ENCODE measurements around the gene DUSP18.
"Not testable (repeated sequence)": the region's sequence is repeated elsewhere in the genome, so short reads cannot be mapped to it uniquely, and the experiment has no call there.

The DUSP18 gene

DNA sequence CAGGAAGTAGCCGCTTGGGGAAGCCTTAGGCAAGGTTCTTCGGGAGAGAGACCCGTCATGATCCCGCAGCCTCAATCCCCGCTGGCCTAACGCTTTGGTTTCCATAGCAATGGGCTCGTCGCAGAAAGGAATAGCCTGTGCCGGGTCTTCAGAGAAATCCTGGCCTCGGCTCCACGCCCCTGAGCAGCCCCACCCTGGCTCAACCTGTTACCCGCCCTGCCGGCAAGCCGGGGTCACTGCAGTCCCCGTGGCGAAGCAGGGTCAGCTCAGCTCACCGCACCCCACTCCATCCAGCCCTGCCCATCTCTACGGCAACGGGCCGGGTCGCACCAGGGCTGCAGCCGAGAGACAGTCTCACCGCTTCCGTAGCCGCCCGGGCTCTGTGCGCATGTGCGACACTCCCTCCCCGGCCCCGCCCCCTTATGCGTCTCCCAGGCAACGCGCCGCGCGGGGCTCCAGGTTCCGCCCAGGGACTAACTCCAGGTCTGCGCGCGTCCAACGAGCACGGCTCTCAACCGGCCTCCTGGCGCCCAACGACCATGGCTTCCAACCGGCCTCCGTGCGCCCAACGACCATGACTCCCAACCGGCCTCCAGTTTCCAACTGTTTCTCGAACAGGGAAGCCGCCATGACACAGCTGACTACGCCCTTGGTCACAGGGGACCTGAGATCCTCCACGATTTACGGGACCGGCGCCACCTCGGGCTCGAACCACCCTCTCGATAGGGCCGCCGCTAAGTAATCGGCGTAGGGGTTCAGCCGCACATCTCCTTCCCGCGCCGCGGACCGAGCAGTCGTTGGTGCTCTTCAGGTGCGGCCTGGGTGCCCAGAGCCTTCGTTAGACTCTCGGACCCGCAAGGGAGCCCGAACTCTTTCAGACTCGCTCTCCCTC lies at the start of gene DUSP18:
DUSP18 (minus strand) TSS at position 382 of the 892 bp plus-strand sequence. CDS start 3,872 bp downstream, outside the sequence.
- DNase-seq: peak; percentile 86 to 94 (median 92)

DNA sequence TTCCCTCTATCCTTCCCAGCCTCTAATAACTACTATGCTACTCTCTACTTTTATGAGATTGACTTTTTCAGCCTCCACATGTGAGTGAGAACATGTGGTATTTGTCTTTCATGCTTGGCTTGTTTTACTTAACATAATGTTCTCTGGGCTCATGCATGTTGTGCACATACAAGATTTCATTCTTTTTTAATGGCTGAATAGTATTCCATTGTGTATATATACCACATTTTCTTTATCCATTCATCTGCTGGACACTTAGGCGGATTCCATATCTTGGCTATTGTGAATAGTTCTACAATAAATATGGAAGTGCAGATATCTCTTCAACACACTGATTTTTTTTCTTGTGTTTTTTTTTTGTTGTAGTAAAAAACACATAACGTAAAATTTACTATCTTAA lies 46.4 kb upstream of the DUSP18 start:
- no peak for DNase-seq

DNA sequence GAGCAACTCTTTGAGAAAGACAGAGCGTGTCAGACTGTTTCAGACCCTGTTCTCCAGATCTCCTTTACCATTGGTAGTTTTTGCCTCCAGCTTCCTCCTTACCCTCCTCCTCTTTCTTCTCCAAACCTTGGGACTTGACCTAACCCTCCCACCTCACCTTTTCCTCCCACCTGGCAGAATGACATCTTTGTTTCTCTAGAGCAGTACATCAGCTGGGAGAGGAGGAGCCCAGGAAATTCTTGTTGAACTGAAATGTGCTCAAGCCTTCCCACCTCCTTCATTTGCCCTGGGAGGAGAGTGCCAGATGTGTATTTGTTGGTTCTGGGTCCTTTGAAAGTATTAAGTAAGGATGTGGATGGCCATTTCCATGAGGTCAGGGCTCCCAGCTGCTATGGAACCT lies 44.4 kb upstream of the DUSP18 start:
- DNase-seq: no peak

DNA sequence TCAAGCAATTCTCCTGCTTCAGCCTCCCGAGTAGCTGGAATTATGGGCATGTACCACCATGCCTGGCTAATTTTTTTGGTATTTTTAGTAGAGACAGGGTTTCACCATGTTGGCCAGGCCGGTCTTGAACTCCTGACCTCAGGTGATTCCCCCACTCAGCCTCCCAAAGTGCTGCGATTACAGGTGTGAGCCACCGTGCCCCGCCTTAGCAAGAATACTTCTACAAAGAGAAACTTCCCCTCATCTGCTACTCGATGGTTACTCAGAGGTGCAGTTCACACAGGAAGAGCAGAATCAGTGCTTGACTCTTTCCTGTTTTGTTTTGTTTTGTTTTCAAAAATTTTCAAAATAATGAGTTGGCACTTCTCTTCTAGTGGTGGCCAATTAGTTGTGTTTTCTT lies 42.3 kb upstream of the DUSP18 start:
- DNase-seq: not testable (repeated sequence)

DNA sequence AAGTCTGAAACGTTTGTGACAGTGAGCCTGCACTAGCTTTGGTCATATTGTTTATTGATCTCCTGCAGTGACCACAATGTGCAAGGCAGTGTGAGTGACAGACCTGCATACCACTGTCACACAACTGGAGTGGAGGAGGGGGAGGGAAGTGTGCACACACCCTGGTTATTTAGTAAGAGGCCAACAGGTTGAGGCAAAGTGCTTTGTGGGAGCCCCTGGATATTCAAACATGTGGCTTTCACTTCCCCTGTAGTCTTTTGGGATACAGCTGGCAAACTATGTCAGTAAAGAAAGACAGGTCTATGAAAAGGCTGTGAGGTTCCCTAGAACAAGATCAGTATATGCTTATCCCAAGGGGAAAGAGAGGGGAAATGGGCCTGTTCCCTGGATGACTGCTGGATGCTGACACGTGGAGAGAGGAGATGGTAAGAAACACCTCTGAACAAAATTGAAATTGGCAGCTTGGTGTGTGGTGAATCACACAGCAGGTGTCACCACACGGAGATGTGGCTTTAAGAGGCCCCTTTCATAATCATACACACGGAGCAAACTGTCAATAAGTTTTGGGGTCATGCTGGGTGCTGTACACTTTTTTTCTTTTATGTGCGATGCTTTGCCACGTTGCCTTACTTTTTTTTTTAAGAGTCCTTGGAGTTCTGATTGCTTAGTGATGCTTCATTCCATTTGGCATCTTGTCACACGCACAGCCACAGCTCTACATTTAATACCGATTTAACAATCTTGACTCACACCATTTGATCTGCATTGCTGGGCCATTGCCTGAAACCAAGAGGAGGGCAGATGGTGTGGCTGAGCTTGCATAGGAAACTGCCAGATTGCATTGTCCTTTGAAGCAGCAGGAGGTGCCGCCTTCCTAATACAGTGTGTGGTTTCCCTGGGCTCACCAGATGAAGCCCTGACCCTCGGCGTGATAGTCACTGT lies 38.3 kb upstream of the DUSP18 start:
- no peak for DNase-seq

DNA sequence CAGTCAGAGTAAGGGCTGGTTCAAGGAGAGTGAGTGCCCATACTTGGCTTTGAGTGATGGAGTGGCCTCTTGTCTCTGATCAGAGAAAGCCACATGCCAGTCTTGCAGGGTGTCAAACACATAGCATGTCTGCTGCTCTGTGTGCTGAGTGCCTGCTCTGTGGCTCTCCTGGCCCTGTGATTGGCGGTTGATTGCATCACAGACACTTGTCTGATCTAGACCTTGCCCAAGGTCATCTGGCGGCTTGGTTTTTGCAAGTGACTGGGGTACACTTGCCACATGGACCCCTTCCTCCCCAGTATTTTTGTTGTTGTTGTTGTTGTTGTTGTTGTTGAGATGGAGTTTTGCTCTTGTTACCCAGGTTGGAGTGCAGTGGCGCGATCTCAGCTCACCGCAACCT lies 37.3 kb upstream of the DUSP18 start:
- no peak for DNase-seq

DNA sequence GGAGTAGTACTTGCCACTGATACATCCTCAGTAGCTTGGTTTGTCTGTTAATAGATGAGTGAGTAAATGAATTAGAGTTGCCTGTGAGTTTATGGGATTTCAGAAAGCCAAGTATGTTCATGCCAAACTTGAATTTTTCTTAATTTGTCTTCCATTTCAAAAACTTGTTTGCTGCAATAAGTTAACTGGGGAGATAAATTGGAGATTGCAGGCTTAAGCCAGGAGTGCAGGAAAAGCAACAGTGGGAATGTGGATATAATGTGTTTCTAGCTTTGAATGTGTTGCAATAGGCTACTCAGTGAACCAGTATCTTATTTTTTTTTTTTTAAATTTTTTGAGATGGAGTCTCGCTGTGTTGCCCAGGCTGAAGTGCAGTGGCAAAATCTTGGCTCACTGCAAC lies 35.2 kb upstream of the DUSP18 start:
- DNase-seq: no peak

DNA sequence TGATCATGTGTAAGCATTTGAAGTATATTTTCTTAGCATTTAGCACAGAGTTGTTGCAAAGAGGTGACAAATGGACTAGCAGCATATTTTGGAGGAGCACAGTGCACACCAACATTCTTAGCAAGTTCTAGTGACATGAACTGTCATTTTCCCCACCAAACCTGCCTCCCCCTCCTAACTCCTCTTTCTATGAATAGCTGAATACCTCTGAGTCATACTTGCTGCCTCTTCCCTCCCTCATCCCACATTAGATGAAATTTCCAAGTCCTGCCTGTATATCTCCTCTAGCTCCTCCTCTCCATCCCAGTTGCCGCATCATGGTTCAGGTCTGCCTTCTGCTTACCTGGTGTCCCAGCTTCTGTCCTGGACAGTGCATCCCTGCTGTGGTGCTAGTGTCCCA lies 34.2 kb upstream of the DUSP18 start:
- no peak for DNase-seq

DNA sequence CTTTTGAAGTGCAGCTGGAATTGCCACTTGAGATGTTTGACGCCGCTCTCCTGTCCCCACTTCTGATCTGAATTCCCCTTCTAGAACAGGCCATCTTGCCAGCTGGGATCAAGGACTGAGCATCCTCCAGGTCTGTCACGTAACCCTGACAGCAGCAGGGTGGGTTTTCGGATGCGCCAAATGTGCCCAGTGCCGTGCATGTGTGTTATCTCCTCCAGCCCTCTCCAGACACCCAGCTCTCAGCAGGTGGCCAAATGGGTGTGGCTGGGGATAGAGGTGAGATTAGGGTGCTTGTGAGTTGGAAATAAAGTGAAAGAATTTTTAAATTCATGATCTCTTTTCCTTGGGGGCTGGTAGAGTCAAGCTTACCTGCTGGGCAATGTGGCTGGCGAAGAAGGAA lies 30.3 kb upstream of the DUSP18 start:
- no peak for DNase-seq

DNA sequence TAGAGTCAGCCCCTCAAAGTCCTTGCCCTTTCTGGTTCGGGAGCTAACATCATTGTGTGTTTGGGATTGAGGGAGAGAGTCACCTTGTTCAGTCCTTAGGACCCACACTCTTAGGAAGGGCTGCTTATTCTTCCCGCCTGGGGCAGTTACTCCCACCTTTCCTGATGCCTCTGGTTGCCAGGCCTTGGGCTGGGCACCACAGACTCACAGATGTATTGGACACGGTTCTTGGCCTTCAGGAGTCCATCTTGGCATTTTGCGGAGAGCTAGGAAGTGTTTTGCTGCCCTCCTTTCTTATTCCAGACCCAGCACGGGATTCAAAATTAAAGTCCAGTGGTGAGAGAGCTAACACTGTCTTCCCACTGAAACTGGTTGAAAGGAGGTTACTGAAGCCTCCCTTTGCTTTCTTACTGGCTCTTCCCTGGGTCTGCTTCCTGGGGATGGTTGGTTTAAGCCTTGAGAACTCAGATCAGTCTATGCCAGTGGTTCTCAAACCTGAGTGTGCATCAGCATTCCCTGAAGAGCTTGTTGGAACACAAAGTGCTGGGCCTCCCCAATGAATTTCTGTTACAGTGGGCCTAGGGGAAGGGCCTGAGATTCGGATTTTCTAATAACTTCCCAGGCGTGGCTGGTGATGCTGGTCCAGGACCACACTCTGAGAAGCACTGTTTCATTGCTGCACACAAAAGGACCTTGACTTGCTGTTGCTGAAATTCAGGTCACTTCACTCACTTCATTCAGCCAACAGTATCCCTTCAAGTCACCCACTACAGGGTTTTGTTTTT lies 28.4 kb upstream of the DUSP18 start:
- no peak for DNase-seq

DNA sequence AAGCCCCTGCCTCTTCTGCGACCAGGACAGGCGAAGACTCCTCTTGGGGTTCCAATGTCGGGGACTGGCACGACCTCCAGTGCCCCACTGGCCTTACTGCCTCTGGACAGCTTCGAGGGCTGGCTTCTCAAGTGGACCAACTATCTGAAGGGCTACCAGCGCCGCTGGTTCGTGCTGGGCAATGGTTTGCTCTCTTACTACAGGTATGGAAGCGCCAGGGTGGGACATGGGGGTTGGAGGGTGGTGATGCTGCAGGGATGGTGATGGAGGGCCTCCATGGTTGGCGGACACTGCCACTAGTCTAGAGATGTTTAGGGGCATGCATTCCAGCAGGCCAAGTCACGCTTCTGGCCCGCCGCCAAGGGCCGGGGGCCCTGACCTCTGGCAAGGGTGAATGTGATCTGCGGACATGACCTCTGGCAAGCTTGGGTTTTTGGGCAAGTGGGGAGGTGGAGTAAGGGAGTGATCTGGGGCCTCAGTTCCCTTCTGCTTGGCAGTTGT lies 27.7 kb upstream of the DUSP18 start:
- peak in 1 of 4 experiments; percentile 7 for DNase-seq

DNA sequence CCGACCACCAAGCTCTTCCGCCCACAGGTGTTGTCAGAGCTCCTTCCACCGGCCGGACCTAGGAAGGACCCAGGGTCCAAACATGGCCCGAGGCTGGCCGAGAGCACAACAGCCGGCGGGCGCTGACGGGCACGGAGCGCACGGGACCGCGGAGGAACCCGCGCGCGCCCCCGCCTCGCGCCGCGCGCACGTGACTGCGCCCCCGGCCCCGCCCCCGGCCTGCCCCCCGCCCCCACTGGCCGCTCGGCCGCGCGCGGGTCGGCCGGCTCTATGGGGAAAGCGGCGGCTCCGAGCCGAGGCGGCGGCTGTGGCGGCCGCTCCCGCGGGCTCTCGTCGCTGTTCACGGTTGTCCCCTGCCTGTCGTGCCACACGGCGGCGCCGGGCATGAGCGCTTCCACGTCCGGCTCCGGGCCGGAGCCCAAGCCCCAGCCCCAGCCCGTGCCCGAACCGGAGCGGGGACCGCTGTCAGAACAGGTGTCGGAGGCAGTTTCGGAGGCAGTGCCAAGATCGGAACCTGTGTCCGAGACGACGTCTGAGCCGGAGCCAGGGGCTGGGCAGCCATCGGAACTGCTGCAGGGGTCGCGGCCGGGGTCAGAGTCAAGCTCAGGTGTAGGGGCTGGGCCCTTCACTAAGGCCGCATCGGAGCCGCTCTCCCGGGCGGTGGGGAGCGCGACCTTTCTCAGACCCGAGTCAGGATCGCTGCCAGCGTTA lies 27.1 kb upstream of the DUSP18 start, which contains the start of gene OSBP2:
OSBP2 (plus strand) TSS at position 235 of the 711 bp plus-strand sequence; CDS start at position 271, 36 bp downstream.
- DNase-seq: peak in 3 of 4 experiments; percentile 3 to 7 (median 7)

DNA sequence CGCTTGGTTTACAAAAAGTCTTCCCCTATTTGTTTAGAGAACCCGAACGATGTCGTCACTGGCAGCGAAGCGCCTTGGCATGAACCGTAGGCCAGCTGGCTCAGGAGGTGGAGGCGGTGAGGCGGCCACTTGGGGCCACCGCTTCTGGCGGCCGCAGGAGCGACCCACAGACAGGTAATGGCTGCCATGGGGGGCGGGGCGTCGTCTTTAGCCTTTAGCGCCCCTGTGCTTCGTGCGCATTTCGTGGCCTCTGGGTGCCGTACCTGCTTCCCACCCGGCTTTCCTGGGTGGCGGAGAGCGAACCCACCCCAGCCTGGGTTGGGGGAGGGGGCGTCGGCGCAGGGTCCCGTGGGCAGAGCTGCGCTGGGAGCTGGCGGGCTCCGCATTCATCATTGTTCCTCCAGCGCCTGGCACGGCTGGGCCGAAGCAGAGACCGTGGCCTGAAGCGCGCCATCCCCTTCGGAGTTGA lies 26.5 kb upstream of the DUSP18 start:
- DNase-seq: peak in 3 of 4 experiments; percentile 8 to 50 (median 26)

DNA sequence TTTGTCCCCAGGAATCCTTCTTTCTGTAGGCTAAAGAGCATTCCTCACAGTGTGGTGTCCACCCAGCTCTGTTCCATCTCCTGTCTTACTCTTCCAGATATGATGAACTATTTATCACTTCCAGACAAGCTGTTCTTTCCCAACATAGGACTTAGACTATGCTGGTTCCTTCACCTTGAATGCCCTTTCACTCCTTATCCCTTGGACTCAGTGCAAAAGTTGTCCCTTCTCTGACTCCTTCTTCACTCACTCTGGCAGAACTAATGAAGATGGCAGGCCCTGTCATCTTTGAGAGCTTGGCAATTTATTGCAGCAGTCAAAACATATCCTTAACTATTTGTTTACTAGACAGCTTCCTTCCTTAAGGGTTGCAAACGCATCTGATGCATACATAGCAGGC lies 23.5 kb upstream of the DUSP18 start:
- no peak for DNase-seq

DNA sequence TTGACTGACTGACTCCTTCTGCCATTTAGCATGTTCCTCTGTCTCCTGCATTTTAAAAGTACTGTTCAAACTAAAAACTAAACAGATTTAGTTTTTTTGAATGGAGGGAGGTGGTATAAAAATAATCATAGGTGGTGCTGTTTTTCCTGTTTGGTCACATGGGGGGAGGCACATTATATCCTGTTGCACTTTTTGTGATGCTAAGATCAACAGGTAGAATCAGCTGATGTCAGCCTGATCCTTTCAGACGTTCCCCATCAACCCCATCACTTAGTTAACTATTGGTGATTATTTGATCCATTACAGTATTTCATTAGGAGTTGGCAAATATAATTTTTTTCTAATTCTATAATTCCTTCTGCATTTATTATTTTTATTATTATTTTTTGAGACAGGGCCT lies 21.9 kb upstream of the DUSP18 start:
- no peak for DNase-seq

DNA sequence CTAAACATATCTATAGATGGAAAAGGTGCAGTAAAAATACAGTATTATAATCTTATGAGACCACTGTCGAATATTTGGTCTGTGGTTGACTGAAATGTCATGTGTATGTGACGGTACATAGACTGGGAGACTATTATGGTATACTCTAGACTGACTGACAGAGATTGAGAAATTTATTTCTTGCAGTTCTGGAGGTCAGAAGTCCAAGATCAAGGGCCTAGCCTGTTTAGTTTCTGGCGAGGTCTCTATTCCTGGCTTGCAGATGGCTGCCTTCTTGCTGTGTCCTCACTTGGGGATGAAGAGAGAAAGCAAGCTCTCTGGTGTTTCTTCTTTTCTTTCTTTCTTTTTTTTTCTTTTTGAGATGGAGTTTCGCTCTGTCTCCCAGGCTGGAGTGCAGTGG lies 19.7 kb upstream of the DUSP18 start:
- no peak for DNase-seq

DNA sequence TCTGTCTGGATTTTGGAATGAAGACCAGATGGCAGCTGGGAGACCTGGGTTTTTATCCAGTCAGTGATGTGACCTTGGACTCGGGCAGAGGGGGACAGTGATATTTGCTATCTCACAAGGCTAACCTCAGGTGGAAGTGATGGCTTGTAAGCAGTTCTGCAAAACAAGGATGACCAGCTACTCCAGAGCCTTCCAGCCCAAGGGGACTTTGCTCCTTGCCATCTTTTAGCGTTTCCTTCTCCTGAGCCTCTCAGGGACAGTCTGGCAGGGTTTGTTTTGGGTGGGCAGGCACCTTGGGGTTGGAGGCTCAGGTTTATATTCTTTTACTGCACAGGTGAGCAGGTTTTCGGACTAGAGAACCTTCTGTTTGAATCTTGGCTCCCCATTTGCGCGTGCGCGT lies 17.5 kb upstream of the DUSP18 start:
- no peak for DNase-seq

DNA sequence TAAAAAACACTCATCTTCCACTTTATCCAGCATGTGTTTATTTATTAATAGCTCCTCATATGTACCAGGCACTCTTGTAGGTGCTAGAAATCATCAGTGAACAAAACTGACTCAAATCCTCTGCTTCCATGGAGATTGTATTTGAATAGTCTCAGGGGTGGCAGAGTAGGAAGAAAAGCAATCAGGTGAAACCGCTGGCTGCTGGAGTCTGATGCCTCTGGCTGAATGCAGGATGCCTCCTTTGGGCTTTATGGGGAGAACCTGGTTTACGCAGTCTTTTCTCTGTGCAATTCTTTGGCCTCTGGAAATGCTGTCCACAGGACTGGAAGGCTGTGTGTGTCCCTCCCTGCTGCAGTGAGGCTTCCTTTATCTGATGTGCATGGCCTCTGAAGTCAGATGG lies 14.2 kb upstream of the DUSP18 start:
- no peak for DNase-seq

DNA sequence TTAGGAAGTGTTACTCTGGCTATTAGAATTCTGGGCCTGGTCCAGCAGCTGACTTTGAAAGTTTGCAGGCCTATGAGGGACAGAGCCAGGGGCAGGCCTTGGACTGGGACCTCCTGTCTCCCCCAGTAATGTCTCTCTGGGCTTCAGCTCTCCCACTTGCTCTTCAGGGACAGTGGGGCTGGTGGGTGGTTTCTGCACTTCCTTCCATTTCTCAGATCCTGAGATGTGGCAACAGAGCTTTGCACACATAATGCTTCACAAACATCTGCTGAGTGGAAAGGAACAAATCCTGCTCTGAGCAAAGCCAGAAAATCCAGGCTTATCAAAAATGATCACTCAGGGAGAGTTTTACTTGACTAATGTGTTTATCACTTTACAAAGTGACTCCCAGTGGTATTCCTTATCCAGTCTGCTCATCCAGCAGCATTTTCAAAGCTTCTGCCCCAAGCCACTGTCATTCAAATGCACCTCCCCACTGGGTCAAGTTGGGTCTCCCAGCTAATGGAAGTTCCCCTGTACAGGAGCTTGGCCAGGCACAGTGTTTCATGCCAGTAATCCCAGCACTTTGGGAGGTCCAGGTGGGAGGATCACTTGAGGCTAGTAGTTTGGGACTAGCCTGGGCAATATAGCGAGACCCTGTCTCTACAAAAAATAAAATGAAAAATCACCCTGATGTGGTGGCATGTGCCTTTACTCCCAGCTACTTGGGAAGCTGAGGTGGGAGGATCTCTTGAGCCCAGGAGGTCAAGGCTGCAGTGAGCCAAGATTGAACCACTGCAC lies 13.5 kb upstream of the DUSP18 start:
- DNase-seq: no peak

DNA sequence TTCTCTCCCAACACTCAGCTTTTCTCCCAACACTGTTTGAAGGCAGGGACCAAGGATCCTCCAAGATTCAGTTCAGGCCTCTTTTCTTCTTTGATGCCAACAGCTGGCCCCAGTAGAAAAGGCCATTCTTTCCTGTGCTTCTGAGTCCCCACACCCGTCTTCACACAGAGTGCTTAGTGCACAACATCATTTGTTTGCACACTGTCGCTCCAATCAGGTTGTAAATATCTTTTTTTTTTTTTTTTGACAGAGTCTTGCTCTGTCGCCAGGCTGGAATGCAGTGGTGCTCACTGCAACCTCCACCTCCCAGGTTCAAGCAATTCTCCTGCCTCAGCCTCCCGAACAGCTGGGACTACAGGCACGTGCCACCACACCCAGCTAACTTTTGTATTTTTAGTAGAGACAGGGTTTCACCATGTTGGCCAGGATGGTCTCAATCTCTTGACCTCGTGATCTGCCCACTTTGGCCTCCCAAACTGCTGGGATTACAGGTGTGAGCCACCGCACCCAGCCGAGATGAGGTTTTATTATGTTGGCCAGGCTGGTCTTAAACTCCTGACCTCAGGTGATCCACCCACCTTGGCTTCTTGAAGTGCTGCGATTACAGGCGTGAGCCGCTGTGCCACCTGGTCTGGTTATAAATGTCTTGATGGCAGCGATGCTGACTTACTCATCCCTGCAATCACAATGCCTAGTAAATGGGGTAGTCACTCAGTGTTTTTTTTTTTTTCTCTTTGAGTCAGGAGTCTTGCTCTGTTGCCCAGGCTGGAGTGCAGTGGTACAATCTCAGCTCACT lies 12.4 kb upstream of the DUSP18 start:
- DNase-seq: not testable (repeated sequence)

All from activated naive CD4-positive, alpha-beta T cell (primary cell).